HG03045 (cell line): Measurements from ENCODE around the gene SMIM21.

ENCODE experiments used
- ATAC-seq: cut with Tn5 transposase; IDR thresholded peaks from one replicate; pipeline ENCODE4 v1.9.1; 2021; ENCODE audit warnings: mild to moderate bottlenecking, moderate library complexity; ENCODE audit not compliant: unreplicated experiment

SMIM21 gene

DNA sequence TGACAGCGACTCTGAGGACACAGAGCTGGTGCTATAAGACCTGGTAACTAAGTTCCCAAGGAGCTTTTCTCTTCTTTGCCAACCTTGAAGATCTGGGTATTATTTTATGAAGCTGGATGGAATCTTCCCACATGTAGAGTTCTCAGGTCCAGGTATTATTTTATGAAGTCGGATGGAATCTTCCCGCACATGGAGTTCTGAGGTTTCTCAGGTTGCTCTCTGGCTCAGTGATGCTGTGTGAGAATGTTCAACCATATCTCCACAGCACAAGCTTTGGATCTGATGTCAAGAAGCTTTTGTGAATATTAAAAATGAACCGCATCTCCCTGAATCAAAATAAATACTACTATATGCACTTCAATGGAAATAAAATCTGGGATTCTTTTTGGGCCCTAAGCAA, at the start of gene SMIM21:
TSS of gene SMIM21 (minus strand) at position 101 of the 400 bp plus-strand sequence. CDS start 140 bp downstream, outside the sequence.
- ATAC-seq: no peak

DNA sequence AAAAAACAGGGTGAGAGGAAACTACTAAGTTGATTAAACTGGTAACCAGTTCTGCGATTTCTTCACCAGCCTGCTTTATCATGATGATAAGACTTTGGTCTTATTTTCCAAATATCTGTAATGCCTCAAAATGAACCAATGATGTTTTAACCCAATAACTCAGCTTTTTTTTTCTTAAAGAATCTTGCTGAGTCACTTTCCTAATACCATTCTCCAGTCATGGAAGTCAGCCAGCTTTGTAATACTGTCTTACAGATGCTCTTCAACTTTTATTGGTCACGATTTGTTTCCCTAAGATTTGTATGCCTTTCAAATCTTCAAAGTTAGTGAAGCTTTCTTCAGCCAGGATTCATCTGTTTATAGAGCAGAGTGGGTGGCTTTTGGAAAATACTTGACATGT, 47.7 kb upstream of the SMIM21 start:
- ATAC-seq: no peak

- no peak for ATAC-seq
These were observed 46.8 kb upstream of the SMIM21 start for GRCh38 chr18:75474332-75474731.

DNA sequence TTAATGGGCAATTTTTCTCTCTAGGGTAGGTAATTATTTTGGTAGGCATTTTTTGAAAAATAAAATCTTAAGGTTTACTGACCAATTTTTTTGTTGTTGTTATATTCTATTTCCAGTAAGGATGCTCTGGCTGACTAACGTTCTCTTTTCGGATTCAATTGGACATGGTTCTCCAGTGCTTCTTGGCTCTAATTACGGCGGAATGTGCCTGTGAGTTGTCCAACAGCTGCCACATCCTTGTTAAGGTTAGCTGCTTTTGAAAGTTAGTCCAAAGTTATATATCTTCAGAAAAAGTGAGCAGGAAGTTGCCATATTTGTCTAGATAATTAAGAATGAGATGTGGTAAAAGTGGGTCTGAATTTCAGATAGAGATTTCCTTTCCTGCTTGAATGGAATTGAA, 45.8 kb upstream of the SMIM21 start:
- ATAC-seq: no peak

- ATAC-seq: no peak
These were observed 45.4 kb upstream of the SMIM21 start for GRCh38 chr18:75472906-75473305.

DNA sequence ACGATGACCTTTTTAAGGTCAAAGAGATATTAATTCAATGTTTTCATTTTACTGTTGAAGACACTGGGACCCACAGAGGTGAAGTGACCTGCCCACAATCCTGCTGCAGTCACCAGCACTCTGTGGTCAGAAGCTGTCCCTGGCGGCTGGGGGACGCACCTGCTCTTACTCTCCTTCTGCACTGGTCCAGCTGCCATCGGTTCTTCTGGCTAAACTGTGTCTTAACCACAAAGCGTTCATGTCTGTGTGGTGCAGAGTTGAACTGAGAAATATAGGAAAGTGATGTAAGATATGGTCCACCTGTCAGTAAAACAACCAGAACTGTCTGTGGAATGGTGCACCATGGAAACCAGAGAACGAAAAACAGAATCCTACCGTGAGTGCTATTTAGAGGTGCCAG, 44.9 kb upstream of the SMIM21 start:
- ATAC-seq: no peak

DNA sequence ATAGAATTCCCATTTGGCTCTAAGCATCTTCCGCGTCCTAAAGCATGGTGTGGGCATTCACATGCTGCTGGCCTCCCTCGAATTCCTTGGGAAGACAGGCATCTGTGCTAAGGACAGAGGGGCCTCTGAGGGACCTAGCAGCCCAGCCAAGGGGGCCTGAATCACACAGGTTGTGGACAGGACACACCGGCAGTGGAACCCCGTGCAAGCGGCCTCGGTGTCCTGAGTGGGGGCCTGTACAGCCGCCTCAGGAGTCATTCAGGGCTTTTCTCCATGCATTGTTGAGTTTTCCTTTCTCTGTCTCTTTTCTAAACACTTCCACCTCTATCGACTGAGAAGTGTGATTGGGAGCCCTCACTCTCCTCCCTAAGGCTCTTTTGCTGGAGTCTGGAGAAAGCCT, 44.3 kb upstream of the SMIM21 start:
- no peak for ATAC-seq

- no peak for ATAC-seq
These were observed 40.3 kb upstream of the SMIM21 start for GRCh38 chr18:75467851-75468250.

DNA sequence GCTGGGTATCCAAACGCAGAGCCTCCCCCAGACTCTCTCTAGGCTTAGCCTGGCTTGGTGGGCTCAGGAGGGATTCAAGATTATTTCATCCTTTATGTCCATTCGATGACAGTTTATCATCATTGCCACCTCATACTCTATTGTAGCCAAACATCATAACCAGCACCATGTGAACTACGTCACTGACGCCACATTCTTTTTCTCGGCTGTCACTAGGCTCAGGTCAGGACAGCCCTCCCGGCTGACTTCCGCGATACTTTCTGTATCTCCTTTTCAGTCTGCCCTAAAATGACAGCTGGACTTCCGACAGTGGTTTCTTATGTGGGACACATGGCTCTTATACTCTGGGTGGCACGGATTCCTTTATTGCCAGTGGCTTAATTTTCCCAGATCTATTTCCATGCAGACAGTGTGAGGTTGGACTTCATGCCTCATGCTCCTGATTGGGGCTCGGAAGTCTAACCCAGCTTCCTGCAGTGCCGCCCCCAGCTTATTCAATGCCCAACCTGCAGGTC, 39.8 kb upstream of the SMIM21 start:
- ATAC-seq: no peak

DNA sequence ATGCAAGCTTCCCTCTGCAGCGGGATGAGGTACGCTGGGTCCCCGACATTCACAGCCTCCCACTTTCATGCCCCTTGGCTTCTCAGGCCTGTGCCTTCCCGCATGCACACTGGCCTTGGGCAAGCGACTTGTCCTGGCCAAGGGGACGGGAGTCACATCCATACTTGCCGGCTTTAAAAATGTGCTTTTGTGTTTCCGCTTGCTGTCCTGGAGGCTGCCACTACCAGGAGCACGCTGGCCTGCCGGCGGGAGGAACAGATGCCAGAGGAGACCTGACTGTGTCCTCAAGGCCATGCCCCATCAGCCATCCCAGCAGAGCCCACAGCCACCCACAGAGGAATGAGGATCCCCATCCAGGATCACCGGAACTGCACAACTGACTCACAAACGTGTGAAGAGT, 36.9 kb upstream of the SMIM21 start:
- ATAC-seq: no peak

GRCh38 chr18:75462178-75462832, 34.8 kb upstream of the SMIM21 start:
- no peak for ATAC-seq

- ATAC-seq: no peak
These were observed 28.7 kb upstream of the SMIM21 start for GRCh38 chr18:75456199-75456631.

DNA sequence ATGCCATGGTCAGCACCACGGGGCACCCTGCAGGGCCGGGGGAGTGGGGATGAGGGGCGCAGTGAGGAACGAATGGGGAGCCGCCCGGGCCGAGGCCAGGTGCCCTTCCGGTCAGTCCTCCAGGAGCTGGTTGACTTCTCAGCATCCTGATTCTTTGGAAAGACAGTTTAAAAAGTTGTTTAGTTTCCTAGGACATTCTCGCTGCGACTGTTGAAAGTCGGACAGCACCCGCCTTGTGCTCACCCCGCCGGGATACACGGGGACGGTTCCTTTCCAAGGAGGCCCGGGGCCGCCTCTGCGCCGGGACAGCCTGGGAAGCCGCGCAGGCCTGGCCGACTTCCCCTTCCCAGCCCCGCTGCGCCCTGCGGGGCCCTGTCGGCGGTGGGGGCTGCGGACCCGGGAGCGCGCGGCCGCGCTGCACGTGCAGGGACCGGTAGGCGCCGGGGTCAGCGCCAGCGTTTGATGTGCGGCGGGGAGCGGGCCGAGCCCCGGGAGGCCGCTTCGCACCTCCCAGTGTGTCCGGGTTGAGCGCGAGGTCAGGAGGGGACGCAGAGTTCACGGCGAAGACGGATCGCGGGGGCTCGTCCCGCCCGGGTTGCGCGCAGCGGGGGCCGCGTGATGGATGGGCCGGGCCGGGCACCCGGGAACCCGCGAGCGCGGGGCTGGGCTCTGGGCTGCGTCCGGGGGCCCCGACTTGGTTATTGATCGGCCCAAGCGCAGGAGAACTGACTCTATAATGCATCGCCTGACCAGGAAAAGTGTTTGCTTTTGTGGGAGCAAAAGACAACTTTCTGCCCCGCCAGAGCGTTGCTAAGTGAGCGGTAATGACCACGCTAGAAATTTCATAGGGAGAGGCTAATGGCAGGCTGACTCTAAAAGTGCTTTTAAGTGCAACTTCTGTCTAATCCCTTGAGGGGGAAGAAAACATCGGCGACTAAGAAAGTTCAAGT, 28.0 kb upstream of the SMIM21 start:
- ATAC-seq: no peak

DNA sequence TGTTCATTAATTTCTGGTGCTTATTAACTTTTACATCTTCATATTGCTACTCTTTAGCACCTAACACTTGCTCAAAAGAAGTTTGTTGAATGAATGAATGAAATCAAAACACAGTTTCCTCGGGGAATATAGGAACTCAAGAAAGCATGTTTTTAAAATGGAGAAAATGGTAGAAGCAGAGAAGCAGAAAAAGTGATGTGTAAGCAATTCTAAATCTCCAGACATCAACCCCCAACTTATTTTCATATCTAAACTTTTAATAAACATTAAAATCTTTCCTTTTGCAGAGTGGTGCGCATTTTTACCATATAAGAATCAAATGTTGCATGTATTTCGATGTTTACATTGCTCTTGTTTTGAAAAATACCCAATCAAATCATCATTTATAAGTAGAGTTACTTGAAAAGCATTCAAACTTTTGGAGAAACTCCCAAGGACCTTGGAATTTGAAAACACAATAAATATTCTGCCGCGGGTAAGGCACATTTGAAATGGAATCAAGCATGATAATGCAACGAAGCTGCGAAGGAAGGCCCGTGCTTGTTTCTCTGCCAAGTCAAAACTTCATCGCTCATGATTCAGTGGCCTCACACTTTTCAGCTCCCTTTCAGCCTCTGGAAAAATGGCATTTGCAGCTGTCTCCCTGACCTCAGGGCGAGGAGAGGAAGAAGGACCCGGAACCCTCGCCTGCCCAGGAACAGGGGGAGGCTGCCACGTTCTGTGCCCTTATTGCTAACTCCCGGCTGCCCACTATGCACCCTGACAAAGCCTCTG, 26.7 kb upstream of the SMIM21 start:
- no peak for ATAC-seq

- no peak for ATAC-seq
These were observed 23.4 kb upstream of the SMIM21 start for GRCh38 chr18:75450906-75451305.

DNA sequence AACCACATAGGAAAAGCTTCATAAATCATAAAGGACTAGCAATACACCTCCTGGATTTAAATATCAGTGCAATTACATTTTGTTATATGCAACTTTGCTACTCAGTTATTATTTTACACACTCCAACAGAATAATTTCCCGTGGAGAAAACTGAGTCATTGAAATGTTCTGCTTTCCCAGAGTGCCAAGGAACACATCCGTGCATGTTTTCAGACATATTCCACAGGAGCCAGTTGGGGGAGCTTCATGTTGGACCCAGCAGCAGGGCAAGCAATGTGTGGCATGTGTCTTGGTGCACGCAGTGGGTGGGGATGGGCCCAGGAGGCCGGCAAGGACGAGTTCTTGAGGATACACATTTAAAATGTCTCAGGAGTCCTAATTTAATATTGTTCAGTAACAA, 14.4 kb upstream of the SMIM21 start:
- ATAC-seq: no peak

- ATAC-seq: no peak
These were observed 11.8 kb upstream of the SMIM21 start for GRCh38 chr18:75439348-75439747.

GRCh38 chr18:75438891-75439290, 11.4 kb upstream of the SMIM21 start:
- no peak for ATAC-seq

GRCh38 chr18:75437979-75438378, 10.5 kb upstream of the SMIM21 start:
- no peak for ATAC-seq

DNA sequence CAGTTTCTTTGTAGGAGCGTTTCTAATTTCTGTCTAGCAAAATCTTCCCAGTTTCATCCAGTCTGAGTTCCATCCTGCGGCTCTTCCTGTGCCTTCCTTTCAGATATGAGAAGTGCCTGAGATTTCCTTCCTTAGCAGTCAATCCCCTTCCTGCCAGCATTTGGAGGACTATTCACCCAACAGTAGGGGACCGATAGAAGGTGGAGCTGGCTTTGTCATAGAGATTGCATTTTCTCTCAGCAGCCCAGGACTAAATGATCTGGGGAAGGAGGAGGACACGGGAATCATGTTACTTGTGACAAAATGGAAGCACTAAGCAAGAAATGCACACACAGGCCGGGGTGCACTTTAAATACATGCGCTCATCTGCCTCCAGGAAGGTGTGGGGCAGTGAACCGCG, 5.6 kb upstream of the SMIM21 start:
- no peak for ATAC-seq

GRCh38 chr18:75429975-75430374, 2.5 kb upstream of the SMIM21 start:
- ATAC-seq: no peak
